NCI-H510A (cell line): ENCODE data around the gene ADGRG1.
"Not testable (repeated sequence)": the region's sequence is repeated elsewhere in the genome, so short reads cannot be mapped to it uniquely, and the experiment has no call there.

ENCODE experiments used
- DNase-seq: peaks from one replicate; lab custom pipeline; 2025; lab: John Stamatoyannopoulos, UW

ADGRG1 gene

DNA sequence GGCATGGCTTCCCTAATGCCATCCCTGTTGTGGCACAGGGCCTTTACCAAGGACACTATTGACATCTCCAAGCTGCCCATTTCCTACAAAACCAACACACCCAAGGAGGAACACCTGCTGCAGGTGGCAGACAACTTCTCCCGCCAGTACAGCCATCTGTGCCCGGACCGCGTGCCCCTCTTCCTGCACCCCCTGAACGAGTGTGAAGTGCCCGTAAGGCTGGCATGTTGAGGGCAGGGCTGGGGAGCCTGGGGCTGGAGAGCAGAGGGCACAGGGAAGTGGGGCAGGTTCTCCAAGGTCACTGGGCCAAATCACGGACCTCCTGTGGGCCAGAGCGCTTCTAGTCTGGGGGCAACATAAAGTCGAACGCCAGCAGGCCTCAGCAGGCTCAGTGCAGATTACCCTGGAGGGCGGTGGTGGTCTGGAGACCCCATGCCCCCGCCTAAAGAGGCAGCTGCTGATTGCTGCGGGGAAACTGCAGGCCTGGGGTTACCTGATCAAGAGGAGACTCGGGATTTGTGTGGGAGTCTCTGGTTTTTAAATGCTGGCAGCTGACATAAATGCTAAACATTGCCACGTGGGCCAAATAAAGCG lies 70.5 kb downstream of the ADGRG1 start:
- no peak for DNase-seq

DNA sequence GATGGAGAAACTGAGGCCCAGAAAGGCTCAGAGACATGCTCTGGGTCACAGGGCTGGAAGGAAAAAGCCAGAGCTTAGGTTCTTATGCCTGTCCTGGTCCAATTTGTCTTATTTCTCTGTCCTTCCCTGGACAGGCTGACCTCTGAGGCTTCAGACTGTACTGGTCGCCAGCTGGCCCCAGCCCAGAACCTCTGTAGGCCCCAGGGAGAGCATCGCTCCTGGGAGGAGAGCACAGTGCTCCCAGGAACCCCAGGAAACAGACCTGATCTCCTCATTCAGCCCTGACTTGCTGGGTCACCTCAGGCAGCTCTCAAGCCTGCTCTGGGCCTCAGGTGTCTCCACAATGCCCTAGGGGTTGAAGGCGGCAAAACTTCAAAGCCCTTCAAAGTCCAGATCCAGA lies 71.1 kb downstream of the ADGRG1 start:
- DNase-seq: no peak

DNA sequence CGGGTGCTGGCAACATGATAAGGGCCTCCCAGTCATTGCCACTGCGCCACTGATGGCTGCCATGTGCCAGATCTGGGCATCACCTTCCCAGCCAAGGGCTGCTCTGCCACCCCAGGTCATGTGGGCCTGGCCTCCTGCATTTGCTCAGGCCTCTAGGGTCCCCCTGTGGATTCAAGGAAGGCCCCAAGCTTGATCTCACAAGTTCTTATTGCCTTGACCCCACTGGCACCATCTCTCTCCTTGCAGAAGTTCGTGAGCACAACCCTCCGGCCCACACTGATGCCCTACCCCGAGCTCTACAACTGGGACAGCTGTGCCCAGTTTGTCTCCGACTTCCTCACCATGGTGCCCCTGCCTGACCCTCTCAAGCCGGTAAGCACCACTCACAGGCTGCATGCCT lies 71.5 kb downstream of the ADGRG1 start:
- DNase-seq: no peak

DNA sequence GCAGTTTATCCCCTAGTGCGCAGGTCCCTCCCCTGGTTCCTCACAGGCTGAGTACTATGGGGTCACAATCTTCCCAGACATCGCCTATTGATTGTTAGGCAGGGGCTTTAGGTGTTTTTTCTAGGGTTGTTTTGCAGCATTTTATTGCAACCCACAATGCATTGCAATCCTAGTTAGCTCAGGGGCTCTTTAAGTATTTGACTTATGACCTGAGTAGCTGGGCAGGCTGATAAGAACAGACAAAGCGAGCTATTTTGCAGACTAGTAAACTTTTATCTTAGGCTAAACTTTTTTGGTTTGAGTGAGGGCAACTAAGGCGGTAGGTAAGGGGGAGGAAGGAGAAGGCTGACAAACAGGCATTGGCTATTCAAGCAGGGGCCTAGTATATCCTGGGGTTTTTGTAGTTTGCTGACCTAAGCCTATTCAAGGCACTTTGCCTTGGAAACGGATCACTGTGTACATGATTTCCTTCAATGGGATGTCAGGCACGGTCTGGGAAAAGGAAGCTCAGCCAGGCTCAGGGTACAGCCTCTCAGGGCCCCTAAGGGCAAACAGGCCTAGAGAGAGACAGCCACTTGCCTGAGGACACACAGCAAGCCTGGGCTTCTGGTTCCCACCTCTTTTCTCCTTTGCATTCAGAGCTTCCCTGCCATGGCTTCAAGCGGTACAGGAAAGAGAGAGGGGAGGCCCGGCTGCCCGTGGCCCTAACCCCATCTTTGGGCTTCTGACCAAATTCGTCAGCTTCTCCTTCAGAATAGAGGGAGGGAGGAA lies 72.5 kb downstream of the ADGRG1 start:
- no peak for DNase-seq

DNA sequence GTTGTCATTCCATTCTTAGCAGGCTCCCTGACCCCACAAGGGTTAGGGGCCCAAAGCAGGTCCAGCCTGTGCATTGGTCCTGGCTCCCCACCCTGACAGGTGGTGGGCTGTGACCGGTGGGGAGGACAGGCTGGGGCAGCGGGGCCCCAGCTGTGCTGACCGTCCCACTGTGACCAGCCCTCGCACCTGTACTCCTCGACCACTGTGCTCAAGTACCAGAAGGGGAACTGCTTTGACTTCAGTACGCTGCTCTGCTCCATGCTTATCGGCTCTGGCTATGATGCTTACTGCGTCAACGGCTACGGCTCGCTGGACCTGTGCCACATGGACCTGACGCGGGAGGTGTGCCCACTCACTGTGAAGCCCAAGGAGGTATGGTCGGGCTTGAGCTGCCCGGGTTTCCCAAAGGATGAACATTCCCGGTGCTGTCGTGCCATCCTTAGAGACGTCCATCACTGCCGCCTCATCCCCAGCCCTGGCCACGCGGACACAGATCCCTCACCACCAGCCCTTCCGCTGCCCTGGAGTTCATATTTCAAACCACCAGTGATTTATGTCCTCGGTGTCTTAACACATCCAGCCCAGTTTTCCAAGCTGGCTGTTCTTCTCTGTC lies 73.4 kb downstream of the ADGRG1 start:
- DNase-seq: no peak

DNA sequence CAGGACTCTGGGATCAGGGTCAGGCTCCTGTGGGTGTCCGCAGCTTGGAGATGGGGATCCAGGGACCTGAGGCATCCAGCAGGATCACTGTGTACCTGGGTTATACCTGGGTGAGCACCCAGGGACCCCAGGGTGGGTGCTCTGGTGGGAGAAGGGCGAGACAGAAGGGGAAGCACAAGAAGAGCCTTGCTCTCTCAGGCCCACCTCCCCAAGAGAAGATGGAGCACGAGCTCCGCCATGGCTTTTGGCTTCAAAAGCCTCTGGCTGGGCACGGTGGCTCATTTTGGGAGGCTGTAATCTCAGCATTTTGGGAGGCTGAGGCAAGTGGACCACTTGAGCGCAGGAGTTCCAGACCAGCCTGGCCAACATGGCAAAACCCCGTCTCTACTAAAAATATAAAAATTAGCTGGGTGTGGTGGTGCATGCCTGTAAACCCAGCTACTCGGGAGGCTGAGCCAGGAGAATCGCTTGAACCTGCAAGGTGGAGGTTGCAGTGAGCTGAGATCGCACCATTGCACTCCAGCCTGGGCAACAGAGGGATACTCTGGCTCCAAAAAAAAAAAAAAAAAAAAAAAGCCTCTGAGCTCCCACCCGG lies 75.1 kb downstream of the ADGRG1 start:
- no peak for DNase-seq

DNA sequence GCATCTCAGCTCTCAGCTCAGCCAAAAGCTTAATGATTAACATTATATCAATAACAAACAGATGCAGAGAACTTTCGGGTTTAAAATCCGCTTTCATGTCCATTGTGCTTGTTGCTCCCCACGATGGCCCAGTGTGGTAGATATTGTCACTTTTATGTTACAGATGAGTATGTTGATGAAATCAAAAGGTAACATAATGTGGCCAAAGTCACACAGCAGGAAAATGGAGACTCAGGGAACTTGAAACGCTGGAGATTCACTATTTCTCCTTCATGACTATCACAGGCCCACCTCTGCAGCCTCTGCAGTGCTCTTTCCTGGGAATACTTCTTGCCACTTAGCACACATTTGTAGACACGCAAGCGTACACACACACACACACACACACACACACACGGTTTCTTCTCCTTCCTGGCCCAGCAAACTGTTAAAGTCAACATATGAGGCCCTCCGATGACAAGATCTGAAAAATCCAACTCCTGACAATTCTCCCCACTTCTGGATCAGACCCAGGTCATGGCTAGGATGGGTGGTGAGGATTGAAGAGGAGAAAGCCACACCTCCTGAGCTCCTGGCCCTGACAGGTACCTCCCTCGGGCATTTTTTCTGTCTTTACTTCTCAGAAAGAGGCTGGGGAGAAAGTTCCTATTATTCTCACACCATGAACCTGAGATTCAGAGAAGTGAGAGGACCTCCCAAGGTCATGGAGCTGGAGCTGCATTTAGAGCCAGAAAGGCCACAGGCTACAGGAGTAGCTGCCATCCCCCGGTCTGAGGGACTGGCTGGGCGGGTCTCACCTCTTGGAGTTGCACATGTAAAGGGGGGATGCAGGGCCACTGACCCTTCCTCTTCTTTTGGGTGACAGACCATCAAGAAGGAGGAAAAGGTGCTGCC lies 75.8 kb downstream of the ADGRG1 start:
- no peak for DNase-seq

DNA sequence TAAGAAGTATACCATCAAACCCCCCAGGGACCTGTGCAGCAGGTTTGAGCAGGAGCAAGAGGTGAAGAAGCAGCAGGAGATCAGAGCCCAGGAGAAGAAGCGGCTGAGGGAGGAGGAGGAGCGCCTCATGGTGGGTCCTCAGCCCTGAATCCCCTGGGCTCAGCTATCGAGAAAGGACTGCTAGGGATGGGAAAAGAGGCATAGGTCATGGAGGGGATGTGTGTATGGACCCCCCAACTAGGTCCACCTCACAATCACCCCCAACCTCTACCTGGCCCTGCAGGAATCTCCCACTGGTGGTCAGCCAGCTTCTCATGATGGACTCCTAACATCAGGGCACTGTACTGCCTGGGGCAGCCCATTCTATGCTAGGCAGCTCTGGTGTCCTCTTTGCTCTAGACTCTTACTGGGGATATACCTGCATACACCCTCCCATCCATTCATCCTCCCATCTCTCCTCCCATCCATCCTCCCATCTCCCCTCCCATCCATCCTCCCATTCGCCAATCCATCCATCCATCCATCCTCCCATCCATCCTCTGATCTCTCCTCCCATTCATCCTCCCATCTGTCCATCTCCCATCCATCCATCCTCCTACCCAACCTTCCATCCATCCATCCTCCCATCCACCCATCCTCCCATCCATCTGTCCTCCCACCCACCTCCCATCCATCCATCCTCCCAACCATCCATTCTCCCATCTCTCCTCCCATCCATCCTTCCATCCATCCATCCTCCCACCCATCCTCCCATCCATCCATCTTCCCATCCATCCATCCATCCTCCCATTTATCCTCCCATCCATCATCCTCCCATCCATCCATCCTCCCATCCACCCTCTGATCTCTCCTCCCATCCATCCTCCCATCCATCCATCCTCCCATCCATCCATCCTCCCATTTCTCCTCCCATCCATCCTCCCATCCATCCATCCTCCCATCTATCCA lies 76.7 kb downstream of the ADGRG1 start:
- DNase-seq: no peak

DNA sequence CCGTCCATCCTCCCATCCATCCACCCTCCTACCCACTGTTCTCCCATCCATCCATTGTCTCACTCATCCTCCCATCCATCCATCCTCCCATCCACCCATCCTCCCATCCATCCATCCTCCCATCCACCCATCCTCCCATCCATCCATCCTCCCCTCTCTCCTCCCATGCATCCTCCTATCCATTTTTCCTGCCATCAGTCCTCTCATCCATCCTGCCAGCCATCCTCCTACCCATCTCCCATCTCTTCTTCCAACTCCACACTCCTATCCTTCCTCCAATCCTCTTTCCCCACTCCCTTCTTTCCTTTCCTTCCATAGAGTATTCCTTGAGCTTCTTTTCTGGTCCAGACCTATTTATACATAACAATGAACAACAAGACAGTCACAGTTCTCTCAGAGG lies 78.3 kb downstream of the ADGRG1 start:
- DNase-seq: no peak

DNA sequence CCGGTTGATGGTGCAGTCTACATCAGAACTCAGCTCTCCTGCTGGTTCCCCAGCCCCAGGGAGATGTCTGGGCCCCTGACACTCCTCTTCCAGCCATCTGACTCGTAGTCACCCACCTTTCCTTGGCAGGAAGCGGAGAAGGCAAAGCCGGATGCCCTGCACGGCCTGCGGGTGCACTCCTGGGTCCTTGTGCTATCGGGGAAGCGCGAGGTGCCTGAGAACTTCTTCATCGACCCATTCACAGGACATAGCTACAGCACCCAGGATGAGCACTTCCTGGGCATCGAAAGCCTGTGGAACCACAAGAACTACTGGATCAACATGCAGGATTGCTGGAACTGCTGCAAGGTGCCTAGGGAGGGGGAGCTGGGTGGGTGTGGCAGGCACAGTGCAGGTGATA lies 78.9 kb downstream of the ADGRG1 start:
- no peak for DNase-seq

DNA sequence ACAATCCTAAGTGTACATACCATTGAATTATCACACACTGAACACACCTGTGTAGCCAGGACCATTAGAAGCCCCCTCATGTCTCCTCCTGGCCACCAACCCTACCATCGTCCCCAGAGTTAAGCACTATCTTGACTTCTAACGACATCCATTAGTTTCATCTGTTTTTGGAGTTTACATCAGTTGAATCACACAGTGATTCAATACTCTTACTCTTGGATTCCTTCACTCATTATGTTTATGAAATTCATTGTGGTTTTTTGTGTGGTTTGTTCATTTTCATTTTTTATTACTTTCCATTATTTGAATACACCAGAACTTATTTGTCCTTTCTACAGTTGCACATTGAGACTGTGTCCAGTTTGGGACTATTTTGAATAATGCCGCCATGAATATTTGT lies 79.7 kb downstream of the ADGRG1 start:
- DNase-seq: no peak

DNA sequence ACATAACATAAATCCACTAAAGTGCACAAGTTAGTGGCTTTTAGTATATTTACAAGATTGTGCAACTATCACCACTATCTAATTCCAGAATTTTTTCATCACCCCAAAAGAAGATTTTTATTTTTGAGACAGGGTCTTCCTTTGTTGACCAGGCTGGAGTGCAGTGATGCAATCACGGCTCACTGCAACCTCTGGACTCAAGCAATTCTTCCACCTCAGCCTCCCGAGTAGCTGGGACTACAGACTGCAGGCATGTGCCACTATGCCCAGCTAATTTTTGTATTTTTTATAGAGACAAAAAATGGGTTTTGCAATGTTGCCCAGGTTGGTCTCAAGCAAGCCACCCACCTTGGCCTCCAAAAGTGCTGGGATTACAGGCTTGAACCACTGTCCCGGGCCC lies 81.2 kb downstream of the ADGRG1 start:
- no peak for DNase-seq

DNA sequence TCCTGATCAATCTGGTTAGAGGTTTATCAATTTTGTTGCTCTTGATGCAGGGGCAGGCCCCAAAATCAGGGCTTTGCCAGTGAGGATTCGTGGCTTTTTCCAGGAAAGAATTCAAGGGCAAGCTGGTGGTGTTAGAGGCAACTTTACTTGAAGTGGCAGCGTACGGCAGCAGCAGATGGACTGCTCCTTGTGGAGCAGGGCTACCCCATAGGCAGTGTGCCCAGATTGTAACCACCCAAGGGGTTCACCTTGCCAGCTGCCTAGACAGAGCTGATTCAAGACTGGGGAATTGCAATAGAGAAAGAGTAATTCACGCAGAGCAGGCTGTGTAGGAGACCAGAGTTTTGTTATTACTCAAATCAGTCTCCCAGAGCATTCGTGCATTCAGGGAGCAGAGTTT lies 82.9 kb downstream of the ADGRG1 start:
- no peak for DNase-seq

DNA sequence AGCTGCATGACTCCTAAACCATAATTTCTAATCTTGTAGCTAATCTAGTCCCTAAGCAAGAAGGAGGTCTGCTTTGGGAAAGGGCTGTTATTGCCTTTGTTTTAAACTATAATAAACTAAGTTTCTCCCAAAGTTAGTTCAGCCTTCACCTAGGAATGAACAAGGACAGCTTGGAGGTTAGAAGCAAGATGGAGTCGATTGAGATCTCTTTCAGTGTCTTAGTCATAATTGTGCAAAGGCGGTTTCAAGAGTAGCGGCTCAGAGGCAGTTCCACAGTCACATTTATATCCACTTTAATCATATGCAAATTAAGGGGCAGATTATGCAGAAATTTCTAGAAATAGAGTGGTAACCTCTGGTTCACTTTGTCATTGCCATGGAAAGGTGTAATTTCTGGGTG lies 83.6 kb downstream of the ADGRG1 start:
- no peak for DNase-seq

DNA sequence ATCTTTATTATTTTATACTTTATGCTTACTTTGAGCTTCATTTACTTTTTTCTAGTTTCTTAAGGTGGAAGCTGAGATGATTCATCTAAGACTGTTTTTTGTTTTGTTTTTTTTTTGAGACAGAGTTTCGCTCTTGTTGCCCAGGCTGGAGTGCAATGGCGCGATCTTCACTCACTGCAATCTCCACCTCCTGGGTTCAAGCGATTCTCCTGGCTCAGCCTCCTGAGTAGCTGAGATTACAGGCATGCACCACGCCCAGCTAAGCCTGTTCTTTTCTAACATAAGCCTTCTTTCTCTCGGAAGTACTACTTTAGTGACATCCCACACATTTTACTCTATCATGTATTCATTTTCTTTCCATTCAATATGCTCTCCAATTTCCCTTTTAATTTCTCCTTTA lies 84.1 kb downstream of the ADGRG1 start:
- not testable (repeated sequence) for DNase-seq

DNA sequence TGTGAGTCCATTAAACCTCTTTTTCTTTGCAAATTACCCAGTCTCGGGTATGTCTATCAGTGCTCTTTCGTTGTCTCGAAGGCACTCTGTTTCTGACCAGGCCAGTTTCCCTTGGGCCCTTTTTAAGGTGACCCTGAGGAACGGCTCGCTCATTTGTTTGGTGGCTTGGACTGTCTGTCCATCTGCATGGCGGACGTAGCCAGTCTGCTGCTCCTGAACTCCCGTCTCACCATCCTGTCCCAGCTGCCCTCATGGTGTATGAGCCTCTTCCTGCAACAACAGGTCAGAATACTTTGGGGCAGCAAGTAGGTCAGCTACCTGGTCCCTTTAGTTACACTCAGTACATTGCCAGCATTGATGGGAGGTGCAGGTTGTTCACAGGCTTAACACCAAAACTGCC lies 85.2 kb downstream of the ADGRG1 start:
- DNase-seq: no peak

DNA sequence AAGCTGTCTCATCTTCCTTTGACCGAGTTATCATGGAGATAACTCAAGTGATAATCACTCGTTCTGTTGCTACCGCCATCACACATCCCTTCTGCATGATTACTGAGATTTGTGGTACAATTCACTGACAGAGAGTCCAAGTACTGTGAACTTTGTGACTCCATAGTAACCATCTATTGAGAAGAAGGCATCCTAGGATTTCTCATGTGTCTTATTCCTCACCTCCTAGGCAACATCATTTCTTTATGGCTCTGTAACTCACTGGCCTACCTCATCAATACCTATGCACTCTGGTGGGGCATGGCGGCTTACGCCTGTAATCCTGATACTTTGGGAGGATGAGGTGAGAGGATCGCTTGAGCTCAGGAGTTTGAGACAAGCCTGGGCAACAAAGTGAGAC lies 85.6 kb downstream of the ADGRG1 start:
- no peak for DNase-seq
